MCF 10A (cell line): ENCODE results near the gene MAN2B1. TPM values are rescaled to one million over a fixed set of nuclear protein-coding genes. Genes with fewer than 3 reads are reported as not detected.
A peak's percentile ranks its signal among the peaks of the same experiment; 100 is the strongest.
"Not testable (repeated sequence)": the region's sequence is repeated elsewhere in the genome, so short reads cannot be mapped to it uniquely, and the experiment has no call there.

ENCODE experiments used
- BruUV-seq: library from RNA; stranded (reverse); fragments of 400-500 nt; replicated peaks from 2 replicates; lab custom pipeline; 2021; lab: Mats Ljungman, UMichigan
- CTCF ChIA-PET: fragments of 300-600 bp; sonication (Branson Sonifier 250); formaldehyde crosslinking; extraction: SDS; loops from one replicate; lab custom pipeline; 2021; ENCODE audit warnings: antibody characterized with exemption, inconsistent platforms; lab: Yijun Ruan, JAX
- POLR2A ChIA-PET: fragments of 300-600, 350-650 bp; sonication (Branson Sonifier 250); formaldehyde crosslinking; extraction: SDS; loops from one replicate; lab custom pipeline; 2020; ENCODE audit warnings: antibody characterized with exemption, inconsistent platforms; lab: Yijun Ruan, JAX
- DNase-seq: peaks from one replicate; pipeline ENCODE4 v3.0.0-alpha.2; 2018; ENCODE audit not compliant: unreplicated experiment
- H3K27ac Mint-ChIP-seq: one replicate; pipeline ENCODE4 v1.8.0; 2022; ENCODE audit warnings: mild to moderate bottlenecking, low read depth, mixed read lengths; ENCODE audit not compliant: unreplicated experiment
- H3K27me3 Mint-ChIP-seq: one replicate; pipeline ENCODE4 v1.8.0; 2022; ENCODE audit warnings: mixed read lengths; ENCODE audit not compliant: insufficient read depth, unreplicated experiment
- H3K36me3 Mint-ChIP-seq: one replicate; pipeline ENCODE4 v1.8.0; 2022; ENCODE audit warnings: mild to moderate bottlenecking, moderate library complexity, mixed read lengths; ENCODE audit not compliant: insufficient read depth, unreplicated experiment
- H3K4me1 Mint-ChIP-seq: one replicate; pipeline ENCODE4 v1.8.0; 2022; ENCODE audit warnings: mixed read lengths; ENCODE audit not compliant: insufficient read depth, unreplicated experiment
- H3K4me3 Mint-ChIP-seq: one replicate; pipeline ENCODE4 v1.8.0; 2022; ENCODE audit warnings: mild to moderate bottlenecking, moderate library complexity, mixed read lengths; ENCODE audit not compliant: unreplicated experiment
- H3K9me3 Mint-ChIP-seq: one replicate; pipeline ENCODE4 v1.8.0; 2022; ENCODE audit warnings: mixed read lengths; ENCODE audit not compliant: unreplicated experiment
- intact Hi-C: fragments of 100-400 bp; cut with micrococcal nuclease; formaldehyde crosslinking; loops from 2 replicates; pipeline ENCODE4 v1.14.1; 2022
- total RNA-seq: library from RNA; stranded (reverse); gene quantifications from 2 replicates; pipeline ENCODE4 v1.2.3, GENCODE V29; 2022
- TF ChIP-seq, protein P1 (sequence below): fragments of 200-600 bp; IDR thresholded peaks from one replicate; pipeline ENCODE4 v1.8.0; 2022; ENCODE audit warnings: antibody characterized with exemption, mild to moderate bottlenecking; ENCODE audit not compliant: unreplicated experiment

Gene MAN2B1
- total RNA-seq, 1 experiment from 2014 or later = 53.8 TPM

DNA sequence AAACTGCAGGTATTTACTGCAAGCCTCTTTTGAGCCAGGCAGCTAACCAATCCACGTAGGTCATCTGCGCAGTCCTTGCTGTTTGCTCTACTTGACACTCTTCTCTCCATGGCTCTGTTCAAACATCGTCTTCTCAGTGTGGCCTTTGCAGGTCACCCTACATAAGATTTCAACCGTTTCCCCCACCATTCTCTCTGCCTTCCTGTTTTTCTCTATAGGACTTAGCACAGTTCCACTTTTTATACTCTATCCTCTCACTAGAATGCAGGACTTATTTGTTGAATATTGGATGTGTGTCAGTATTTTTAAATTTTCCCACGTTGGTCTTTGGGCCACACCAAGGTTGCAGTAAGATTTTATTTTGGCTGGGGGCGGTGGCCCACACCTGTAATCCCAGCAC is 31.6 kb upstream of the MAN2B1 start:
- TF ChIP-seq, protein P1, sequence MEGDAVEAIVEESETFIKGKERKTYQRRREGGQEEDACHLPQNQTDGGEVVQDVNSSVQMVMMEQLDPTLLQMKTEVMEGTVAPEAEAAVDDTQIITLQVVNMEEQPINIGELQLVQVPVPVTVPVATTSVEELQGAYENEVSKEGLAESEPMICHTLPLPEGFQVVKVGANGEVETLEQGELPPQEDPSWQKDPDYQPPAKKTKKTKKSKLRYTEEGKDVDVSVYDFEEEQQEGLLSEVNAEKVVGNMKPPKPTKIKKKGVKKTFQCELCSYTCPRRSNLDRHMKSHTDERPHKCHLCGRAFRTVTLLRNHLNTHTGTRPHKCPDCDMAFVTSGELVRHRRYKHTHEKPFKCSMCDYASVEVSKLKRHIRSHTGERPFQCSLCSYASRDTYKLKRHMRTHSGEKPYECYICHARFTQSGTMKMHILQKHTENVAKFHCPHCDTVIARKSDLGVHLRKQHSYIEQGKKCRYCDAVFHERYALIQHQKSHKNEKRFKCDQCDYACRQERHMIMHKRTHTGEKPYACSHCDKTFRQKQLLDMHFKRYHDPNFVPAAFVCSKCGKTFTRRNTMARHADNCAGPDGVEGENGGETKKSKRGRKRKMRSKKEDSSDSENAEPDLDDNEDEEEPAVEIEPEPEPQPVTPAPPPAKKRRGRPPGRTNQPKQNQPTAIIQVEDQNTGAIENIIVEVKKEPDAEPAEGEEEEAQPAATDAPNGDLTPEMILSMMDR = no peak
- no peak for DNase-seq
- Mint-ChIP-seq H3K9me3 (no peaks in the 10 kb centered on the region), H3K27ac (peak overlapping the region; percentile 20), H3K4me1 (peaks cover 5% of the 10 kb centered on the region), H3K4me3 (peak overlapping the region; percentile 48), H3K36me3 (peaks cover 59% of the 10 kb centered on the region), H3K27me3 (no peaks in the 10 kb centered on the region)
- POLR2A ChIA-PET = interaction anchor here (0.6 to 2.0 kb wide), 2 partner anchors 10 to 19 kb away, joined by 3 to 13 read pairs; no protein-coding TSS in a partner anchor
- no TSS peak for BruUV-seq
- intact Hi-C loops = no loop called here
- CTCF ChIA-PET = interaction anchor here (0.8 to 1.1 kb wide), 2 partner anchors 28 to 35 kb away, joined by 3 to 6 read pairs; no protein-coding TSS in a partner anchor

DNA sequence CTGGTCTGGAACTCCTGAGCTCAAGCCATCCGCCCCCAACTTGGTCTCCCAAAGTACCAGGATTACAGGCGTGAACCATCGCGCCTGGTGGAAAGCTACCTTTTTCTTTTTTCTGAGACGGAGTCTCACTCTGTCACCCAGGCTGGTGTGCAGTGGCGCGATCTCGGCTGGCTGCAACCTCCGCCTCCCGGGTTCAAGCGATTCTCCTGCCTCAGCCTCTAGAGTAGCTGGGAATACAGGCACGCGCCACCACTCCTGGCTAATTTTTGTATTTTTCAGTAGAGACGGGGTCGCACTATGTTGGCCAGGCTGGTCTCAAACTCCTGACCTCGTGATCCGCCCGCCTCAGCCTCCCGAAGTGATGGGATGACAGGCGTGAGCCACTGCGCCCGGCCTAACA is 30.9 kb upstream of the MAN2B1 start:
- H3K9me3 Mint-ChIP-seq, H3K27me3 Mint-ChIP-seq, DNase-seq, H3K4me1 Mint-ChIP-seq, H3K27ac Mint-ChIP-seq, intact Hi-C loops, BruUV-seq: not testable (repeated sequence)
- ChIA-PET CTCF (interaction anchor here (0.5 to 1.6 kb wide), 5 partner anchors 20 to 98 kb away, joined by 3 to 6 read pairs (median 3); no protein-coding TSS in a partner anchor), POLR2A (interaction anchor here (0.7 to 2.7 kb wide), 13 partner anchors 8 to 104 kb away, joined by 3 to 25 read pairs (median 6); partner anchors contain the start of genes DHPS, GET3, TNPO2 and ZNF490)
- H3K36me3 Mint-ChIP-seq = peaks cover 55% of the 10 kb centered on the region
- peak overlapping the region; percentile 83 for H3K4me3 Mint-ChIP-seq

DNA sequence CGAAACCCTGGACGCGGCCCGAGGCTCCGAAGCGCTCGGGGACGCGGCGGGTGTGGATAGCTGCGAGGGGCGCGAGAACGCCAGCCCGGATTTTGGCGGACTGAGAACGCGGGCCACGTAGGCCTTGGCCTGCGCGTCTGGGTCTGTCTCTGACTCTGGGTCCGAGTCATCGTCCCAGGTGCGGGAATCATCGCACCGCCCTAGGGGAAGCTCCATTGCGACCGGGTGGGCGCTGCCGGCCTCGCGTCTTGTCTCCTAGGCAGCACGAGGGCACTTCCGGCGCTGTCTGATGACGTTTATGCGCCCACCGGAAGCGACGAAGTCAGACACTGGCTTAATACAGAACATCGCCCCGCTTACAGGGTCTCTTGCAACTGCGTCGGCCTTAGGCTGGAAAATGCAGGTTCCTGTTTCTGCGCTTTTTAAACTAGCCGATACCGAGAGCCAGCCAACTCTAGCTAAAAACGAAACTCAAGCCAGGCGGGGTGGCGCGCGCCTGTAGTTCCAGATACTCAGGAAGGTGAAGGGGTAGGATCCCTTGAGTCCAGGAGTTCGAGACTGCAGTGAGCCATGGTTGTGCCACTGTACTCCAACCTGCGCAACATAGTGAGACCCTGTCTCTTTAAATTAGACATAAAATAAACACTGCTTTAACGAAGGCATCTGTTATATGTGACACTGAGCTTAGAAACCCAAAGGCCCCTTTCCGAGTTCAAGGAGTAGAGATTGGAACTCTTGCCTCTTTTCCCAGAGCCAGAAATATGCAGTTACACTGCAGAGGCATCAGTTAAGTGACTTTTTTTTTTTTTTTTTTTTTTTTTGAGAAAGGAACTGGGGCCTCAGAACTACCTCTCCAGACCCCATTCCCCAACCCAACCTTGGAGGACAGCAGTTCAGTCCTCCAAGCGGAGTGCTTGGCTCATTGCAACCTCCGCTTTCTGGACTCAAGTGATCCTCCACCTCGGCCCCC is 30.1 kb upstream of the MAN2B1 start, which contains the start of gene FBXW9:
Gene FBXW9 (minus strand): TSS at position 266 of the 970 bp plus-strand sequence. CDS start 50 bp downstream, at position 216.
- H3K27me3 Mint-ChIP-seq = no peaks in the 10 kb centered on the region
- ChIA-PET POLR2A (interaction anchor here (0.7 to 2.7 kb wide), 17 partner anchors 9 to 104 kb away, joined by 3 to 25 read pairs (median 5); partner anchors contain the start of genes DHPS, GET3, TNPO2 and ZNF490), CTCF (interaction anchor here (0.5 to 1.6 kb wide), 3 partner anchors 21 to 98 kb away, joined by 3 to 4 read pairs (median 3); no protein-coding TSS in a partner anchor)
- intact Hi-C loops = loop anchor here (1.0 kb wide), 1 partner anchor 15 kb away; the partner anchor contains the start of gene DHPS
- peak within 1 kb of the TSS; percentile 75 for H3K27ac Mint-ChIP-seq
- peaks cover 56% of the 10 kb centered on the region for H3K36me3 Mint-ChIP-seq
- H3K9me3 Mint-ChIP-seq = no peaks in the 10 kb centered on the region
- H3K4me3 Mint-ChIP-seq = peak within 1 kb of the TSS; percentile 83
- DNase-seq = peak; percentile 93
- BruUV-seq = TSS peak; percentile 94
- peaks cover 5% of the 10 kb centered on the region for H3K4me1 Mint-ChIP-seq
- TF ChIP-seq, protein P1 = no peak

DNA sequence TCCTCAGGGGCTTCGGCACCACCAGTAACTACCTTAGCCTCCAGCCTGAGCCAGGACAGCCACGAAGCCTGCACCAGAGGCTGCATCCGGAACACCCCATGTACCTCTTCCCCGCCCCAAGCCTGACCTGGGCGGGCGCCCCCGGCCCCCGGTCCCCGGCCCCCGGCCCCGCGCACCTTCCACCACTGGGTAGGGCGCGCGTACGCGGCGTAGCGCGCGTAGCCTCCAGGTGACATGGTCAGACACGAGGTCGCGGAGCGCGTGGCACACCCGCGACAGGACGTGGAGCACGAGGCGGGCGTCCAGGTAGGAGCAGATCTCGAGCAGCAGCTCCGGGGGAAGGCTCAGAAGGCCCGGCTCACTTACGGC is 29.4 kb upstream of the MAN2B1 start:
- BruUV-seq = no TSS peak
- TF ChIP-seq, protein P1 = no peak
- ChIA-PET POLR2A (interaction anchor here (0.7 to 2.7 kb wide), 13 partner anchors 9 to 104 kb away, joined by 3 to 25 read pairs (median 6); partner anchors contain the start of genes DHPS, GET3 and TNPO2), CTCF (interaction anchor here (1.1 to 1.6 kb wide), 3 partner anchors 10 to 22 kb away, joined by 4 to 5 read pairs (median 4); no protein-coding TSS in a partner anchor)
- peaks cover 58% of the 10 kb centered on the region for H3K36me3 Mint-ChIP-seq
- DNase-seq = no peak
- intact Hi-C loops = loop anchor here (1.0 kb wide), 1 partner anchor 15 kb away; the partner anchor contains the start of gene DHPS
- no peaks in the 10 kb centered on the region for H3K27me3 Mint-ChIP-seq
- peaks cover 5% of the 10 kb centered on the region for H3K4me1 Mint-ChIP-seq
- H3K4me3 Mint-ChIP-seq = peak overlapping the region; percentile 83
- H3K27ac Mint-ChIP-seq = peak overlapping the region; percentile 75
- no peaks in the 10 kb centered on the region for H3K9me3 Mint-ChIP-seq
